ENCODE data around the gene SYDE2. TPM values are rescaled to one million over a fixed set of nuclear protein-coding genes. Genes with fewer than 3 reads are reported as not detected.

Gene SYDE2
- polyA plus RNA-seq, 1 of the 3 experiments (the other 2 are of a cell fraction) = not detected

- no peak for DNase-seq
- H3K9me2 ChIP-seq = no peaks in the 10 kb centered on the region
- no peak overlapping the region for H3K27ac ChIP-seq (ENCODE audit: low read depth in 2 of 2, low read length in 1 of 2)
Observed at GRCh38 chr1:85224734-85225623, 24.2 kb upstream of the SYDE2 start.

More at GRCh38 chr1:85224734-85225623, 24.2 kb upstream of the SYDE2 start:
- Histone ChIP-seq H3K9ac (no peak overlapping the region), H3K4me2 (no peak overlapping the region), H3K79me2 (ENCODE audit: insufficient read depth) (no peaks in the 10 kb centered on the region), H4K20me1 (ENCODE audit: insufficient read depth) (no peaks in the 10 kb centered on the region), H3F3A (replicated peaks; ENCODE audit: insufficient read depth) (peaks cover 4% of the 10 kb centered on the region), H3K4me3 (ENCODE audit: low read depth in 2 of 2, low read length in 1 of 2) (no peak overlapping the region), H3K9me3 (no peaks in the 10 kb centered on the region), H3K36me3 (replicated peaks in 1 of 2; ENCODE audit: control insufficient read depth in 1 of 2, insufficient read depth in 2 of 2, low read length in 1 of 2) (no peaks in the 10 kb centered on the region), H3K4me1 (ENCODE audit: control insufficient read depth in 1 of 2, insufficient read depth in 2 of 2, low read depth in 1 of 2, low read length in 1 of 2) (no peaks in the 10 kb centered on the region), H3K27me3 (ENCODE audit: insufficient read depth) (peaks cover 49% of the 10 kb centered on the region), H2AFZ (ENCODE audit: low read depth) (no peak overlapping the region)
- TF ChIP-seq TCF12 (IDR thresholded peaks at IDR 0.05) (no peak), MXI1 (IDR thresholded peaks at IDR 0.05; ENCODE audit: low read depth, low read length) (no peak), FOSL2 (IDR thresholded peaks at IDR 0.05; ENCODE audit: borderline replicate concordance, low read depth) (no peak), TAF1 (IDR thresholded peaks at IDR 0.05; ENCODE audit: borderline replicate concordance, low read depth, low read length) (no peak), USF1 (IDR thresholded peaks at IDR 0.05; ENCODE audit: borderline replicate concordance, low read depth) (no peak), NRF1 (IDR thresholded peaks at IDR 0.05; ENCODE audit: low read depth, low read length) (no peak), ELF1 (IDR thresholded peaks at IDR 0.05) (no peak), RXRA (IDR thresholded peaks at IDR 0.05; ENCODE audit: borderline replicate concordance, low read depth) (no peak), RFX5 (IDR thresholded peaks at IDR 0.05; ENCODE audit: low read length) (no peak), EP300 (IDR thresholded peaks at IDR 0.05; ENCODE audit: borderline replicate concordance in 1 of 2, low read depth in 1 of 2, low read length in 1 of 2) (no peak), PBX3 (IDR thresholded peaks at IDR 0.05) (no peak), CTCF (IDR thresholded peaks at IDR 0.05) (no peak), CHD2 (IDR thresholded peaks at IDR 0.05; ENCODE audit: low read length, partially characterized antibody) (no peak), POLR2AphosphoS5 (IDR thresholded peaks at IDR 0.05; ENCODE audit: low read depth, low read length) (no peak), IRF3 (IDR thresholded peaks at IDR 0.05; ENCODE audit: low read depth, low read length) (no peak), SMC3 (IDR thresholded peaks at IDR 0.05; ENCODE audit: low read depth, low read length) (no peak), SIN3A (IDR thresholded peaks at IDR 0.05; ENCODE audit: borderline replicate concordance, low read depth, low read length) (no peak)
- WGBS (ENCODE audit: low lambda C conversion rate) = 10% methylated on average over 3 of the region's 3 CpGs
- ChIA-PET CTCF (interaction anchor here (0.7 to 2.2 kb wide), 5 partner anchors 25 to 280 kb away, joined by 3 to 7 read pairs (median 3); partner anchors contain the start of gene C1orf52), POLR2A (interaction anchor here (1.2 kb wide), 1 partner anchor 35 kb away, joined by 3 read pairs; the partner anchor contains the start of gene C1orf52)
